HG03175 (cell line): ENCODE measurements around the gene SPRR4.

Experiments used
- ATAC-seq: cut with Tn5 transposase; IDR thresholded peaks from one replicate; pipeline ENCODE4 v1.9.1; 2021; ENCODE audit warnings: mild to moderate bottlenecking, moderate library complexity; ENCODE audit not compliant: unreplicated experiment

SPRR4 gene

DNA sequence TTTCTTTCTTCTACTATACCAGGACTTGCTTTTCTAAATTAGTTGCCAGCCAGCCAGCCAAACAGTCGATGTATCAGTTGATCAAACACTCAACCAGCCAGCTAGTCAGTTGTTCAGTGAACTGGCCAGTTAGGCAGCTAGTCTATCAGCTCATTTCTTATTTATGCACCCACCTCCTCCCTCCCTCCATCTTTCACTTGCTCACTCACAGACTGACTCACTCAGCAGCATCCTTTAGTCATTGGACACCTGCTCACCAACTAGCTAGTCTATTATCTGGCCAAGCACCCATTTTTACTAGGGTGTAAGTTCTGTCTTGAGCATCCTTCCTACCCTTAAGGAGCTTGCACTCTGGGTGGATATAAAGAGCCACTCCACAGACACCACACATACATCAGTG is 5.9 kb upstream of the SPRR4 start:
- no peak for ATAC-seq

- no peak for ATAC-seq
Measured at GRCh38 chr1:152965853-152966252, 4.6 kb upstream of the SPRR4 start.

- ATAC-seq: peak; percentile 51
Measured at GRCh38 chr1:152967201-152967600, 3.2 kb upstream of the SPRR4 start.

- peak; percentile 89 for ATAC-seq
Measured at GRCh38 chr1:152968248-152968647, 2.2 kb upstream of the SPRR4 start.

GRCh38 chr1:152969036-152969435 is 1.4 kb upstream of the SPRR4 start:
- ATAC-seq: no peak

GRCh38 chr1:152972196-152972886 is 1.9 kb downstream of the SPRR4 start:
- no peak for ATAC-seq

DNA sequence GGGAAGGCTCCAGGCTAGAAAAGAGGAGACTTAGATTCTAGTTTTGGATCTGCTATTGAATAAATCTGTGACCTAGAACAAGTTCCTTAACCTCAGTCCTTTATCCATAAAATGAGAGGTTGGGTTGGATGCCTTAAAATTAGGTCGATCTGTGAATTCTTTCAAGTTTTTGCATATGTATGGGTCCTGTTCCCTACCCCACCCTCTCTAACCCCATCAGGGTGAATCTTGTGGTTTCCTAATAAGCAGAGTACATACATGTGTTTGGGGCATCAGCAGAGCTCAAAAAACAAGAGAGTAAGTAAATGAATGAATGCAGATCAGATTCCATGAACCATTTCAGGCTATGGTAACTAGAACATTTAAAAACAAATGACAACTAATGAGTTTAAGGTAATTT is 6.2 kb downstream of the SPRR4 start:
- ATAC-seq: no peak

DNA sequence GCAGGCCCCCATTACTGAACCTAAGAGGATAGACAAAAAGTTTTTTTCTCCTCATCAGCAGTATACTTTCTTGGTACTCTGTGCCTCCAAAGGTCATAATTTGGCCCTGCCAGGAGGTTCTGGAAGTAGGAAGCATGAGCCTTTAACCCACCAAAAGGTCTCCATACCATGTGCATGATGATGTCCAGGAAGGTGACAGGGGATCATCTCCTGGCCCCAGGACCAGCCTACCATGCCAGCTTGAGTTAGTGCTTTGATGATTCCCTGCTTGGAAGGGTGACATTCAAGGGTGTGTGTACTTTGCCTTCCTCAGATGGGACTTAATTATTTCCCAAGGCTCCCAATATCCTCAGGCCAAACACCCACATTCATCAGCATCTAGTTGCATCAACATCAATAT is 7.2 kb downstream of the SPRR4 start:
- no peak for ATAC-seq

DNA sequence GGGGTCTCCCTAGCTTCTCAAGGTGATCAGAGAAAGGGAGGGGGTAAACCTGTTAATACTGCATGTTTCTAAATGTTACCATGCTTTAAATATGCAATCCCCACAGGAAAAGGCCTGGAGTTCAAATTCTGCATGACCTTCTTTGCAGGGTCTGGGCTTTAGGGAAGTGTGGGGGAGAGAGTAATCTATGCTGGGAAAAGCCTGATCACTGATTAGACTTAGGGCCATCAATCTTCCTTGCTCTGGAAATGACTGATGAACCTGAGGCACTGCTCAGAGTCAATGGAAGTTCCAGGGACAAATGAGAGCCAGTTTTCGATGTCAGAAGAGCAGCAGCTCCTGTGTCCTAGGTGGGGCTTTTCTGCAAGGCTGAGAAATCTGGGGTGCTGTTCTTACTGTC is 10.2 kb downstream of the SPRR4 start:
- no peak for ATAC-seq

- ATAC-seq: no peak
Measured at GRCh38 chr1:152981146-152981871, 10.9 kb downstream of the SPRR4 start.

GRCh38 chr1:152982076-152982475 is 11.6 kb downstream of the SPRR4 start:
- no peak for ATAC-seq

DNA sequence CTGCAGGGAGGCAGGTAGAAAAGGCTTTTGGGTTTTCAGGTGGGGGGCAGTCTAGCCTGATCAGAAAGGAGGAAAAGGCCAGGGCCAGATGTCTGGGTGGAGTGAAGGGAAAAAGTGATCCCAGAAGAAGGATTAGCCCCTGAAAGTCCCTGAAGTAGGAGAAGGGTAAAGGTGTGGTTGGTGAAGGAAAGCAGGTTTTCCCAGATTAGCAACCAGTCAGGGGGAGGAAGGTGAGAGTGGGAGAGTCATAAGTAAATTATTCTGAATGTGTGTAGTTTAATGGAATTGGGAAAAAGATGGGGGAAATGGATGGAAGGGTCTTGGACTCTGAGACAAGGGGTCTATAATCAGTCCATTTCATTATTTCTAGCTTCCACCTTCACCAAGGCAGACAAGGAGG is 12.8 kb downstream of the SPRR4 start:
- ATAC-seq: no peak

GRCh38 chr1:152983743-152984142 is 13.3 kb downstream of the SPRR4 start, which contains the start of gene SPRR1A:
SPRR1A (plus strand) TSS chr1:152984081; CDS start chr1:152985231, 1,150 bp downstream.
- no peak for ATAC-seq

- ATAC-seq: no peak
Measured at GRCh38 chr1:152986578-152986977, 16.1 kb downstream of the SPRR4 start.

- no peak for ATAC-seq
Measured at GRCh38 chr1:152993186-152993585, 22.7 kb downstream of the SPRR4 start.

DNA sequence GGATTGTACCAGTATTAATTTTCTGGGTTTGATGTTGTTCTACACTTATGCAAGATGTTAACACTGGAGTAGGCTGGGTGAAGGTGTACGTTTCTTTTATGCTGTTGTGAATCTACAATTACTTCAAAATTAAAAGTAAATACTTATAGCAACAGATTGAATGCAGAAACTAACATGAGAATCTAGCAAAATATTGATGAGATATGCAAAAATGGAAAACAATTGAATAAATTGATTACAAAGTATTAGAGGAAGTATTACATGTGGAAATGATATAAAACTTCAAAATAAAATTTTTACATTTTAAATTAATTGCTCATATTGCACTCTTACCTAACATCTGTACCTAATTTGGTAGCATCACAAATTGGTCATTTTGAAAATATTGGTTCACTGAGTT is 25.4 kb downstream of the SPRR4 start:
- no peak for ATAC-seq

- ATAC-seq: no peak
Measured at GRCh38 chr1:152996633-152997400, 26.4 kb downstream of the SPRR4 start.

DNA sequence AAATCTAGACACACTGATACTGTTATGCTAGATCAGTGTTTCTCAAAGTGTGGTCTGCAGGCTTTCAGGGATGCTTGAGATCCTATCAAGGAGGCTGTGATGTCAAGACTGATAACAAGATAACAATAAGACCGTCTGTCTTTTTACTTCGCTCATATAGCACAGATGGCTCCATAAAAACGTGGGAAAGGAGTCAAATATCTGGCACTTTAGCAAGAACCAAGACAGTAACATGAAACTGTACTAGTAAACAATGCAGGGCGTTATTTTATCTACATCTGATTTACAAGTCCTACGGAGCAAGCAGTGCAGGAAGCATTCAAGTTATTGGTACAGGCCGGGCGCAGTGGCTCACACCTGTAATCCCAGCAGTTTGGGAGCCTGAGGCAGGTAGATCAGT is 27.5 kb downstream of the SPRR4 start:
- ATAC-seq: no peak

DNA sequence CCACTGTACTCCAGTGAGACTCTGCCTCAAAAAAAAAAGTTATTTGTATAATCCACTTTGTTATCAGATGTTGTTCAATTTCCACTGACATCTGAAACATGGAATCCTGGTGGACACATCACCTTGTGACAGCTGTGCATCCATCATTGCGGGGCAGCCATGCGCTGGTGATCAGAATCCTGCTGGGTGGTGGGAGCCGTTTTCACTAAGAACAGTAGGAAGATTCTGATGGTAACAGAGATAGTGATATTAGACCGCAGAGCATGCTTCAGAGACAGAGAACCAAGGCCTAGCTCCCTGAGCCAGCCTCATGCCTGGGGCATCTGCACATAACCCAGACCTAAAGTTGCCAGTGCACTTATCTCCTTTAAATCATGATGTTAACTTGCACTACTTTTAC is 28.0 kb downstream of the SPRR4 start:
- ATAC-seq: no peak

DNA sequence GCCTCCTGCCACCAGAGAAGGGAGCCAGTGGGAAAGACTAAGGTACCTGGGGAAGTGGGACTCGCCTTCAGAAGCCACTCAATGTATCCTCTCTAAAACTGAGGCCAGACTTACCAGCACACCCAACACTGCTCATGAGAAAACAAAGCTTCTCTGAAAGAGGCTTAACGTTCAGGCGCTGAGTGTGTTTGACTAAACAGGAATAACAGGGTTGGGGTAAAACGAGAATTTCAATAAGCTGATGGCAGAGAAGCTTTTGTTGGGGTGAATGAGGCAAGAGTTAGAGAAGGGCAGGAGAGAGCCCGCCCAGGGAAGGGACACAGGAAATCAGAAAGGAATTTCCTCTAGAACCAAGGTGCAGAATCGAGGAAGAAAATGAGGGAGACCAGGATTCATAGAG is 29.4 kb downstream of the SPRR4 start:
- ATAC-seq: no peak

DNA sequence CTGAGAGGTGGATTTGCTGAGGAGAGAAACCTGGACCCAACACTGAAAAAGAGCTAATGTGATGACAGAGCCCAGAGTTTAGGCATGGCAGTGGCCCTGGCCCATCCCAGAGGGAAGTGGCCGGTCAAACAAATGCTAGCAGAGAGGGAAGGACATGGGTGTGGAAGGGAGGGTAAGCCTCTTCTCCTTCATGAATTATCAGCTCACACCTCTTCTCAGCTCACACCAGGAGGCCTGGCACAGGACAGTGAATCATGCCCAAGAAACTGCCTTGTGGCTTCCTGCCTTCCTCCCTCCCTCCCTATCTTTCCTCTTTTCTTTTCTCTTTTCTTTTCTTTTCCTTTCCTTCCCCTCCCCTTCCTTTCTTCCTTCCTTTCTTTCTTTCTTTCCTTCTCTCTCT is 29.8 kb downstream of the SPRR4 start:
- no peak for ATAC-seq

- ATAC-seq: no peak
Measured at GRCh38 chr1:153001382-153001781, 30.9 kb downstream of the SPRR4 start, which contains the start of gene SPRR3. SPRR3 (plus strand) TSS chr1:153001749; CDS start chr1:153003021, 1,272 bp downstream.
